ENCODE results near the gene IL17RA.
"Not testable (repeated sequence)": the region's sequence is repeated elsewhere in the genome, so short reads cannot be mapped to it uniquely, and the experiment has no call there.

IL17RA gene

DNA sequence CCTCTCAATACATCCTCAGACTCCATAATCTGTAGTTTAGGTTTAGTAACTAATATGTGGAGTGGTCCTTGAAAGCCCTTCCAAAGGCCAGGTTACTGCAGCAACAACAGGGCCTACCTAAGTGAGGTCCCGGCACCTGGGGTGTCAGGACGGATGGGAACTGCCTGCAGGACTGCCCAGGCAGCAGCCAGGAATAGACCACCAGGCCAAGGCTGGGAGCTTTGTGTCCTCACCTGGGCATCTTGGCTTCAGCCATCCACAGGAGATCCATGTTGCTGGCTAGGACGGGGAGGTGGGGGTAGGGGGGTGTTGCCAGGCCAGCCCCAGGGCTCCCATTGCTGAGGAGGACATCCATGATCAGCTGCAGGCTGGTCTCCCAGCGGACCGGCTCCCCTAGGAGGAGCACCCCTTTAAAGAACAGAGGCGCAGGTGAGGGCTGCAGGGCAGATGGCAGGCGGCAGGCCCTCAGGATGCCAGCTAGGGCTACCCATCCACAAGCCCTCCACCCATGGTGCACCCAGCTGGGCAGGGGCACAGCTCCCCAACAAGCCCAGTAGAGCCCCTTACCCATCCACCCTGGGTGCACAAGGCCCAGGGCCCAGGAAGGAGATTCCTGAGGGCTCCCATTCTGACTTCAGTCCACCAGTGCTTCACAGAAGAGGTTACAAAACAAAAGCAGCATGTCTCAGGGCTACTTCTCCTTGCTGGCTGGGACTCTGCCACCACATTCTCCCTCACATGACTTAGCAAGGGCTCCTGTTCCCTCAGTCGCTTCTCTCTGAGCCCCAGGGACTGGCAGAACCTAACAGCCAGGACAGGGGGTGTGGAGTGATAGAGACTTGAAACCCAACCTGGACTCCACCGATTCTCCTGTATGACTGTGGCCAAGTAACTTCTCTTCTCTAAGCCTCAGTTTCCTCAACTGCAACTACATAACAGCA is 56.3 kb downstream of the IL17RA start:
- H3K4me3 ChIP-seq (ENCODE audit: low read depth, low read length) = no peak overlapping the region
- no peak for TF ChIP-seq CTCF (IDR thresholded peaks at IDR 0.05; ENCODE audit: borderline replicate concordance, insufficient read depth, low read depth, low read length)

- H3K4me3 ChIP-seq (ENCODE audit: low read depth, low read length) = no peak overlapping the region
- no peak for TF ChIP-seq CTCF (IDR thresholded peaks at IDR 0.05; ENCODE audit: borderline replicate concordance, insufficient read depth, low read depth, low read length)
Measured at GRCh38 chr22:17143101-17143500, 58.3 kb downstream of the IL17RA start.

DNA sequence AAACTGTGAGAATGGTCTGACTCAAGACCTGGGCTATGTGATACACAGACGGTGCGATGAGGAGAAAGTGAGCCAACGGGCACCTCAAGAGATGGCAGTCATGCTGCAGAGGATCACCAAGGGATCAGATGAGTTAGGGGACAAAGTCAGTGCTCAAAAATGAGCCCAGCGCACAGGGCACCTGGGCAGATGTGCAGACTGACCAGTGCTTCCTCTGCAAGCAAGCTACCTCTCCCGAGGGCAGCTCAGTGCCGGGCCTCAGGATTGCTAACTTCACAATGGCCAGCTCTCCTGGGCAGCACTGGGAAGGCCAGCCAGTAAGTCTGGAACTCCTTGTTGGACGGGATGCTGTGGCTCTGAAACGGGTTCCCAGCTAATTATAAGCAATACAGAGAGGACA is 59.0 kb downstream of the IL17RA start:
- H3K4me3 ChIP-seq (ENCODE audit: low read depth, low read length) = no peak overlapping the region
- TF ChIP-seq CTCF (IDR thresholded peaks at IDR 0.05; ENCODE audit: borderline replicate concordance, insufficient read depth, low read depth, low read length) = no peak

- no peak for TF ChIP-seq CTCF (IDR thresholded peaks at IDR 0.05; ENCODE audit: borderline replicate concordance, insufficient read depth, low read depth, low read length)
Measured at GRCh38 chr22:17145021-17145680, 60.4 kb downstream of the IL17RA start.

DNA sequence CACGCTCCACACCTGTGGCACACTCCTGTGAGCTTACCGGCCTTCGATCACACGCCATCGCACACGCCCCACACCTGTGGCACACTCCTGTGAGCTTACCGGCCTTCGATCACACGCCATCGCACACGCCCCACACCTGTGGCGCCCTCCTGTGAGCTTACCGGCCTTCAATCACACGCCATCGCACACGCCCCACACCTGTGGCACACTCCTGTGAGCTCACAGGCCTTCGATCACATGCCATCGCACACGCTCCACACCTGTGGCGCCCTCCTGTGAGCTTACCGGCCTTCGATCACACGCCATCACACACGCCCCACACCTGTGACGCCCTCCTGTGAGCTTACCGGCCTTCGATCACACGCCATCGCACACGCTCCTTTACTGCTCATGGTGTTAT is 62.7 kb downstream of the IL17RA start:
- H3K4me3 ChIP-seq (ENCODE audit: low read depth, low read length) = not testable (repeated sequence)

More at GRCh38 chr22:17145021-17145680, 60.4 kb downstream of the IL17RA start:
- H3K4me3 ChIP-seq (ENCODE audit: low read depth, low read length) = no peak overlapping the region

DNA sequence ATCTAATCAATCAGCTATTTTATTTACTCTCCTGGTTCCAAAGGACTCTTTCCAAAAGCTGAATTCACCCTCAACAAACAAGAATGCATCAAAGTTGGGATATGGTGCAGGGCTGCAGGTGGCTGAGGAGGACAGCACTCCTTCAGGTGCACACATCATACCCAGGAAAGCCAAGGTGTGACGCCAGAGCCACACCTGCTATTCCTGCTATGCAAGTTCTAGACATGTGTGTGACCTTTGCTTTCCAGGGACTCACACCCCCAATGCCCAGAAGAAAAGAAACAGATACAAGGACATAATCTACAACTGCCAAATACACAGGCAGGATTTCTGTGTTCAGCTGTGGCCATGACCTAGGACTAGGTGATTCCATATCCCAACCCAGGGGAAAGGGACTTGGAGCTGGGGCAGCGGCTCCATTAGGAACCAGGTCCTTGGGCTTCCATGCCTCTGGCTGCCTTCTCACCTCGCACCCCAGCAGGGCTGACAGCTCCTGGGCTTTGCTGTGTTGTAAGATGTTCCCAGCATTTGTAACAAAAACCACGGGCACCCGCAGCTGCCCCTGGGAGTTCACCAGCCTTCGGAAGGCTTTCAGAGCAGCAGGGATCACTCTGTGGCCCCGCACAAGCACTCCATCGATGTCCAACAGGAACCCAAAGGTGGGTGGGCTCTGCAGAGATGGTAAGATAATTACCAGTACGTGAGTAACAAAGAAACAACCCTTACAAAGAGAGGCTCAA is 64.4 kb downstream of the IL17RA start:
- no peak overlapping the region for H3K4me3 ChIP-seq (ENCODE audit: low read depth, low read length)
- no peak for TF ChIP-seq CTCF (IDR thresholded peaks at IDR 0.05; ENCODE audit: borderline replicate concordance, insufficient read depth, low read depth, low read length)

DNA sequence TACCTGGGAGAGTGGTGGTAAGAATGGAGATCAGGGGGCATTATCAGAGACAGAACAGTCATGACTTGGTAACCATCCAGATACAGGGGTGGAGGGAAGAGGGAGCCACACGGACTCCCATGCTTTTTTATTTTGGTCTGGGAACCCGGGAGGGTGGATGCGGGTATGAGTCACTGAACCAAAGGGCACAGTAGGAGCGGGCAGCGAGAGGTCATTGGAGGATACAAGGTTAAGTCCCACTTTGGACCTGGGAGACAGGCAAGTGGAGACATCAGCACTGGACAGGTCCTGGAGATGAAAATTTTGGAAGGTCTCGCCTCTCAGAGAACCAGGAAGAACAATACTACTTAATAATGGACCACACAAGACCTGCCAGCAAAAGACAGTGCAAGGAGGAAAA is 67.5 kb downstream of the IL17RA start:
- H3K4me3 ChIP-seq (ENCODE audit: low read depth, low read length) = no peak overlapping the region
- TF ChIP-seq CTCF (IDR thresholded peaks at IDR 0.05; ENCODE audit: borderline replicate concordance, insufficient read depth, low read depth, low read length) = no peak
